ENCODE data around the gene PLPP7. TPM values are rescaled to one million over a fixed set of nuclear protein-coding genes. Genes with fewer than 3 reads are reported as not detected.

Gene PLPP7
- total RNA-seq, 2 donors from 2014 or later: 2.1 to 3.6 TPM

- ATAC-seq (peak; percentile 71), DNase-seq (peak; percentile 68 to 82 (median 78))
- 5 to 7% methylated on average over 34 to 57 of the region's 59 CpGs for WGBS, 2 donors
- peak overlapping the region in 1 of 4 donors; percentile 65 for H3K27ac ChIP-seq
- peaks cover 25% of the 10 kb centered on the region for H3K4me1 ChIP-seq
- peaks cover 0 to 4% of the 10 kb centered on the region in 2 donors for H3K27me3 ChIP-seq
- TF ChIP-seq, protein P1, sequence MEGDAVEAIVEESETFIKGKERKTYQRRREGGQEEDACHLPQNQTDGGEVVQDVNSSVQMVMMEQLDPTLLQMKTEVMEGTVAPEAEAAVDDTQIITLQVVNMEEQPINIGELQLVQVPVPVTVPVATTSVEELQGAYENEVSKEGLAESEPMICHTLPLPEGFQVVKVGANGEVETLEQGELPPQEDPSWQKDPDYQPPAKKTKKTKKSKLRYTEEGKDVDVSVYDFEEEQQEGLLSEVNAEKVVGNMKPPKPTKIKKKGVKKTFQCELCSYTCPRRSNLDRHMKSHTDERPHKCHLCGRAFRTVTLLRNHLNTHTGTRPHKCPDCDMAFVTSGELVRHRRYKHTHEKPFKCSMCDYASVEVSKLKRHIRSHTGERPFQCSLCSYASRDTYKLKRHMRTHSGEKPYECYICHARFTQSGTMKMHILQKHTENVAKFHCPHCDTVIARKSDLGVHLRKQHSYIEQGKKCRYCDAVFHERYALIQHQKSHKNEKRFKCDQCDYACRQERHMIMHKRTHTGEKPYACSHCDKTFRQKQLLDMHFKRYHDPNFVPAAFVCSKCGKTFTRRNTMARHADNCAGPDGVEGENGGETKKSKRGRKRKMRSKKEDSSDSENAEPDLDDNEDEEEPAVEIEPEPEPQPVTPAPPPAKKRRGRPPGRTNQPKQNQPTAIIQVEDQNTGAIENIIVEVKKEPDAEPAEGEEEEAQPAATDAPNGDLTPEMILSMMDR (IDR thresholded peaks at IDR 0.05): no peak
- no peaks in the 10 kb centered on the region for H3K36me3 ChIP-seq (replicated peaks in 1 of 2; ENCODE audit: insufficient read depth in 1 of 2, low read depth in 2 of 2)
- peak overlapping the region in 1 of 2 donors; percentile 75 for H3K4me3 ChIP-seq
- H3K9me3 ChIP-seq: no peaks in the 10 kb centered on the region
- intact Hi-C loops (cut with DNase I): no loop called here
Measured at GRCh38 chr9:131277910-131278701, 11.4 kb upstream of the PLPP7 start.

- Histone ChIP-seq H3K27me3 (peaks cover 0 to 6% of the 10 kb centered on the region in 2 donors), H3K9me3 (no peaks in the 10 kb centered on the region), H3K27ac (no peak overlapping the region), H3K4me3 (no peak overlapping the region), H3K36me3 (replicated peaks in 1 of 2; ENCODE audit: insufficient read depth in 1 of 2, low read depth in 2 of 2) (no peaks in the 10 kb centered on the region), H3K4me1 (peaks cover 25% of the 10 kb centered on the region)
- no peak for TF ChIP-seq POLR2A (IDR thresholded peaks at IDR 0.05)
- TF ChIP-seq, protein P1 (IDR thresholded peaks at IDR 0.05): no peak
- ATAC-seq (no peak), DNase-seq (no peak)
- intact Hi-C loops (cut with DNase I): no loop called here
- 55 to 60% methylated on average over 6 to 10 of the region's 10 CpGs for WGBS, 2 donors
Measured at GRCh38 chr9:131278702-131279111, 10.8 kb upstream of the PLPP7 start.

DNA sequence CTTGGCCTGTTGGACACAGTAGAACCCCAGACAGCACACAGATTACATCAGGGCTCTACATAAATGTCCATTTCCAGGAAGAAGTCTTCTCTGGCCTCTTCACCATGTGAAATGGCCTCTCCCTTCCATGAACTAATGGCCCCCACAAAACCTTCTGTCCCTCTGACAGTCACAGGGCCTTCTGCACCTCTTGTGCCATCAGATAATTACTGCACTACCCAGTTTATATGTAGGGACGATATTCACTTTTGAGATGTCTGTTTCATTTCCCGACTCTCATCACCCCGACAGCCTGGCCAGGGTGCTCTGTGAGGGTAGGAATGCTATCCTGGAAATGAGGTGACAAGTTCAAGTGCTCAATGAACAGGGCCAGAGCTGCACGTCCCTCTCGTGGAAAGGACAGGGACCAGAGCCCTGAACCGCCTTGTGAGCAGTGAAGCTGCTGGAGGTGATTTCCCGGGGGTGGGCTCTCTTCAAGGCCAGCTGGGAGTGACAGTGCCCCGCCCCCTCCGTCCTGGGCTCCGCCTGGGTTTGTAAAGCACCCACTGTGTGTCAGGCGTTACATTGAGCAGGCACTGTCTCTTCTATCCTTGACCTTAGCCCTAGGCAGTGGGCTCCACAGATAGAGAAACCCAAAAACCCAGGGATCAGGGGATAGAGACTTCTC is 10.2 kb upstream of the PLPP7 start:
- Histone ChIP-seq H3K9me3 (no peaks in the 10 kb centered on the region), H3K4me1 (peaks cover 25% of the 10 kb centered on the region), H3K36me3 (replicated peaks in 1 of 2; ENCODE audit: insufficient read depth in 1 of 2, low read depth in 2 of 2) (no peaks in the 10 kb centered on the region), H3K27me3 (peaks cover 0 to 6% of the 10 kb centered on the region in 2 donors), H3K4me3 (no peak overlapping the region), H3K27ac (no peak overlapping the region)
- DNase-seq: no peak
- ATAC-seq: no peak
- 51 to 78% methylated on average over 4 to 10 of the region's 11 CpGs for WGBS, 2 donors
- intact Hi-C loops (cut with DNase I): no loop called here
- TF ChIP-seq POLR2A (IDR thresholded peaks at IDR 0.05): no peak
- TF ChIP-seq, protein P1 (IDR thresholded peaks at IDR 0.05): no peak

DNA sequence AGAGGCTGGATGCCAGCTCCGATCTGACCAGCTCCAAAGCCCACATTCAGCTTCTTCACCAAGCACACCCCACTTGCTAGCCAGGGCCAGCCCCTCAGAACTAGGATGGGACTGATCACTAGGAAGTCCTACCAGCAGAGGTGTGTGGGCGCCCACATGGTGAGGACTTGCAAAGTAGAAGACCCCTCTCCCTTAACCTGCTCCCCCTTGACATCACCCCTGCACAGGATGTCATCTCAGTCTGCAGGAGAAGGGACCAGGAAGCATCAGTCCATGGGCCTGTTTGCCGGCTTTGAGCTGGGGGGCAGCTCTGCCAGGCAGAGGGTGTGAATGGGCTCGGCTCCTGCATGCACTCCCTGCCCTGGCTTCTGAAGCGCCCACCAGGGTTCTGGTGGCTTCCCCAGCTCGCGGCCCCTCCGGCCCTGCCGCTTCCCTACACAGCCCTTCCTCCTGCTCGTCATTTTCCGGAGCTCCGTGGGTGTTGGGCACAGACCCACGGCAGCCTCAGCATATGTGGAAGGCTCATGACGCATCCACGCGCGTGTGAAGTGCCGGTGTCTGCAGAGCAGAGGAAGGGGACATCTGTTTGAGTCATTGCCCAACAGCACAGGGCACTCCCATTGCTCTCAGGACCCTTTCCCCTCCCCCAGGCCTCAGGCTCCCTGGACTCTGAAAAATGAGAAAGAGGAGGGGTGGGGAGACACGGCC is 9.5 kb upstream of the PLPP7 start:
- ATAC-seq: no peak
- Histone ChIP-seq H3K9me3 (no peaks in the 10 kb centered on the region), H3K36me3 (replicated peaks in 1 of 2; ENCODE audit: insufficient read depth in 1 of 2, low read depth in 2 of 2) (no peaks in the 10 kb centered on the region), H3K4me1 (peaks cover 25% of the 10 kb centered on the region), H3K4me3 (no peak overlapping the region), H3K27me3 (peaks cover 0 to 6% of the 10 kb centered on the region in 2 donors), H3K27ac (no peak overlapping the region)
- 63 to 67% methylated on average over 16 to 18 of the region's 19 CpGs for whole genome bisulfite sequencing, 2 donors
- DNase-seq: peak in 1 of 4 donors; percentile 34
- TF ChIP-seq, protein P1 (IDR thresholded peaks at IDR 0.05): no peak
- no peak for TF ChIP-seq POLR2A (IDR thresholded peaks at IDR 0.05)
- intact Hi-C loops (cut with DNase I): no loop called here
